GM19452 (cell line): Measurements from ENCODE around the gene TUBB2A.
"Not testable (repeated sequence)": the region's sequence is repeated elsewhere in the genome, so short reads cannot be mapped to it uniquely, and the experiment has no call there.

Experiments used
- ATAC-seq: cut with Tn5 transposase; IDR thresholded peaks from one replicate; pipeline ENCODE4 v1.9.1; 2021; ENCODE audit not compliant: unreplicated experiment

Gene TUBB2A

GRCh38 chr6:3156184-3157130, 887 bp downstream of the TUBB2A start:
- not testable (repeated sequence) for ATAC-seq

- ATAC-seq: not testable (repeated sequence)
Measured at GRCh38 chr6:3155416-3155815, 1.9 kb downstream of the TUBB2A start.

GRCh38 chr6:3152689-3153088, 4.7 kb downstream of the TUBB2A start:
- ATAC-seq: no peak

GRCh38 chr6:3151691-3152090, 5.7 kb downstream of the TUBB2A start:
- no peak for ATAC-seq

GRCh38 chr6:3147914-3148757, 9.2 kb downstream of the TUBB2A start:
- no peak for ATAC-seq

GRCh38 chr6:3144571-3144970, 12.8 kb downstream of the TUBB2A start:
- no peak for ATAC-seq

- ATAC-seq: no peak
Measured at GRCh38 chr6:3143158-3143557, 14.2 kb downstream of the TUBB2A start.

GRCh38 chr6:3142536-3142935, 14.8 kb downstream of the TUBB2A start:
- no peak for ATAC-seq

GRCh38 chr6:3140201-3140600, 17.1 kb downstream of the TUBB2A start:
- no peak for ATAC-seq

GRCh38 chr6:3139090-3139903, 18.0 kb downstream of the TUBB2A start:
- no peak for ATAC-seq

- ATAC-seq: no peak
Measured at GRCh38 chr6:3138341-3138740, 19.0 kb downstream of the TUBB2A start.

- ATAC-seq: not testable (repeated sequence)
Measured at GRCh38 chr6:3137873-3138272, 19.5 kb downstream of the TUBB2A start.

GRCh38 chr6:3137057-3137777, 20.1 kb downstream of the TUBB2A start:
- no peak for ATAC-seq

GRCh38 chr6:3136292-3137011, 20.9 kb downstream of the TUBB2A start:
- no peak for ATAC-seq

GRCh38 chr6:3135668-3136291, 21.6 kb downstream of the TUBB2A start:
- no peak for ATAC-seq

GRCh38 chr6:3133515-3133914, 23.8 kb downstream of the TUBB2A start:
- ATAC-seq: no peak

GRCh38 chr6:3131695-3132094, 25.6 kb downstream of the TUBB2A start:
- no peak for ATAC-seq

- ATAC-seq: no peak
Measured at GRCh38 chr6:3128356-3129108, 28.8 kb downstream of the TUBB2A start.
